Testis (tissue), 2 donors: ENCODE results near the gene PRKG1.

Experiments used
- CTCF ChIP-seq, 3 experiments: fragments of 450-650 bp in 2 of 3; fragments of 200-600 bp in 1 of 3; sonication (generic) in 1 of 3; IDR thresholded peaks; one replicate each; pipeline ENCODE4 v1.5.1; 2016 to 2019; ENCODE audit warnings: antibody characterized with exemption in 3 of 3, mild to moderate bottlenecking in 2 of 3, moderate library complexity in 1 of 3
- POLR2A ChIP-seq: fragments of 450-650 bp; IDR thresholded peaks from one replicate; pipeline ENCODE4 v1.6.1; 2017; ENCODE audit warnings: antibody characterized with exemption, mild to moderate bottlenecking, moderate library complexity

GRCh38 chr10:51340845-51341610, 266.7 kb downstream of the PRKG1 start:
- TF ChIP-seq CTCF (IDR thresholded peaks at IDR 0.05) (no peak), POLR2A (no peak)
